ENCODE results near the gene WDR88.
"Not testable (repeated sequence)": the region's sequence is repeated elsewhere in the genome, so short reads cannot be mapped to it uniquely, and the experiment has no call there.

WDR88 gene

GRCh38 chr19:33208371-33208895 is 76.5 kb downstream of the WDR88 start:
- Histone ChIP-seq H3K9ac (ENCODE audit: low read depth in 1 of 2, low read length in 2 of 2) (no peak overlapping the region), H3K27ac (ENCODE audit: low read depth in 2 of 2, low read length in 2 of 2) (no peak overlapping the region), H3K27me3 (ENCODE audit: control insufficient read depth in 2 of 2, insufficient read depth in 2 of 2, low read length in 2 of 2) (no peaks in the 10 kb centered on the region), H3K9me3 (ENCODE audit: control insufficient read depth in 2 of 2, low read length in 2 of 2) (no peaks in the 10 kb centered on the region), H3K4me3 (ENCODE audit: low read length in 2 of 2) (no peak overlapping the region), H3K4me1 (ENCODE audit: control insufficient read depth in 2 of 2, insufficient read depth in 2 of 2, low read length in 2 of 2) (no peaks in the 10 kb centered on the region), H3K36me3 (ENCODE audit: control insufficient read depth in 2 of 2, insufficient read depth in 2 of 2, low read length in 2 of 2) (peaks cover 0 to under 1% of the 10 kb centered on the region in 2 donors)

- no peaks in the 10 kb centered on the region for H3K9me3 ChIP-seq (ENCODE audit: control insufficient read depth in 2 of 2, low read length in 2 of 2)
- H3K4me1 ChIP-seq (ENCODE audit: control insufficient read depth in 2 of 2, insufficient read depth in 2 of 2, low read length in 2 of 2) = no peaks in the 10 kb centered on the region
- H3K36me3 ChIP-seq (ENCODE audit: control insufficient read depth in 2 of 2, insufficient read depth in 2 of 2, low read length in 2 of 2) = no peaks in the 10 kb centered on the region
- H3K27ac ChIP-seq (ENCODE audit: low read depth in 2 of 2, low read length in 2 of 2) = no peak overlapping the region
- no peak overlapping the region for H3K4me3 ChIP-seq (ENCODE audit: low read length in 2 of 2)
- no peaks in the 10 kb centered on the region for H3K27me3 ChIP-seq (ENCODE audit: control insufficient read depth in 2 of 2, insufficient read depth in 2 of 2, low read length in 2 of 2)
- H3K9ac ChIP-seq (ENCODE audit: low read depth in 1 of 2, low read length in 2 of 2) = no peak overlapping the region
Measured at GRCh38 chr19:33208904-33209849, 77.3 kb downstream of the WDR88 start.

- not testable (repeated sequence) for H3K9ac ChIP-seq (ENCODE audit: low read depth in 1 of 2, low read length in 2 of 2); H3K4me3 ChIP-seq (ENCODE audit: low read length in 2 of 2); H3K27ac ChIP-seq (ENCODE audit: low read depth in 2 of 2, low read length in 2 of 2); H3K36me3 ChIP-seq (ENCODE audit: control insufficient read depth in 2 of 2, insufficient read depth in 2 of 2, low read length in 2 of 2); H3K27me3 ChIP-seq (ENCODE audit: control insufficient read depth in 2 of 2, insufficient read depth in 2 of 2, low read length in 2 of 2); H3K9me3 ChIP-seq (ENCODE audit: control insufficient read depth in 2 of 2, low read length in 2 of 2); H3K4me1 ChIP-seq (ENCODE audit: control insufficient read depth in 2 of 2, insufficient read depth in 2 of 2, low read length in 2 of 2)
Measured at GRCh38 chr19:33209850-33210230, 77.9 kb downstream of the WDR88 start.

- Histone ChIP-seq H3K9me3 (ENCODE audit: control insufficient read depth in 2 of 2, low read length in 2 of 2) (no peaks in the 10 kb centered on the region), H3K27ac (ENCODE audit: low read depth in 2 of 2, low read length in 2 of 2) (no peak overlapping the region), H3K9ac (ENCODE audit: low read depth in 1 of 2, low read length in 2 of 2) (no peak overlapping the region), H3K4me1 (ENCODE audit: control insufficient read depth in 2 of 2, insufficient read depth in 2 of 2, low read length in 2 of 2) (no peaks in the 10 kb centered on the region), H3K27me3 (ENCODE audit: control insufficient read depth in 2 of 2, insufficient read depth in 2 of 2, low read length in 2 of 2) (no peaks in the 10 kb centered on the region), H3K4me3 (ENCODE audit: low read length in 2 of 2) (no peak overlapping the region), H3K36me3 (ENCODE audit: control insufficient read depth in 2 of 2, insufficient read depth in 2 of 2, low read length in 2 of 2) (no peaks in the 10 kb centered on the region)
Measured at GRCh38 chr19:33210266-33210940, 78.5 kb downstream of the WDR88 start.

- Histone ChIP-seq H3K27me3 (ENCODE audit: control insufficient read depth in 2 of 2, insufficient read depth in 2 of 2, low read length in 2 of 2) (no peaks in the 10 kb centered on the region), H3K9ac (ENCODE audit: low read depth in 1 of 2, low read length in 2 of 2) (no peak overlapping the region), H3K9me3 (ENCODE audit: control insufficient read depth in 2 of 2, low read length in 2 of 2) (no peaks in the 10 kb centered on the region), H3K27ac (ENCODE audit: low read depth in 2 of 2, low read length in 2 of 2) (no peak overlapping the region), H3K4me1 (ENCODE audit: control insufficient read depth in 2 of 2, insufficient read depth in 2 of 2, low read length in 2 of 2) (no peaks in the 10 kb centered on the region), H3K36me3 (ENCODE audit: control insufficient read depth in 2 of 2, insufficient read depth in 2 of 2, low read length in 2 of 2) (no peaks in the 10 kb centered on the region), H3K4me3 (ENCODE audit: low read length in 2 of 2) (no peak overlapping the region)
Measured at GRCh38 chr19:33211794-33212435, 80.0 kb downstream of the WDR88 start.

GRCh38 chr19:33212436-33213172 is 80.7 kb downstream of the WDR88 start:
- H3K9me3 ChIP-seq (ENCODE audit: control insufficient read depth in 2 of 2, low read length in 2 of 2) = no peaks in the 10 kb centered on the region
- H3K4me3 ChIP-seq (ENCODE audit: low read length in 2 of 2) = no peak overlapping the region

GRCh38 chr19:33214596-33214995 is 82.7 kb downstream of the WDR88 start:
- no peaks in the 10 kb centered on the region for H3K9me3 ChIP-seq (ENCODE audit: control insufficient read depth in 2 of 2, low read length in 2 of 2)
- H3K36me3 ChIP-seq (ENCODE audit: control insufficient read depth in 2 of 2, insufficient read depth in 2 of 2, low read length in 2 of 2) = no peaks in the 10 kb centered on the region
- H3K9ac ChIP-seq (ENCODE audit: low read depth in 1 of 2, low read length in 2 of 2) = no peak overlapping the region
- no peak overlapping the region for H3K4me3 ChIP-seq (ENCODE audit: low read length in 2 of 2)
- no peaks in the 10 kb centered on the region for H3K4me1 ChIP-seq (ENCODE audit: control insufficient read depth in 2 of 2, insufficient read depth in 2 of 2, low read length in 2 of 2)
- H3K27ac ChIP-seq (ENCODE audit: low read depth in 2 of 2, low read length in 2 of 2) = no peak overlapping the region
- H3K27me3 ChIP-seq (ENCODE audit: control insufficient read depth in 2 of 2, insufficient read depth in 2 of 2, low read length in 2 of 2) = no peaks in the 10 kb centered on the region

More at GRCh38 chr19:33212436-33213172, 80.7 kb downstream of the WDR88 start:
- Histone ChIP-seq H3K4me1 (ENCODE audit: control insufficient read depth in 2 of 2, insufficient read depth in 2 of 2, low read length in 2 of 2) (no peaks in the 10 kb centered on the region), H3K27me3 (ENCODE audit: control insufficient read depth in 2 of 2, insufficient read depth in 2 of 2, low read length in 2 of 2) (no peaks in the 10 kb centered on the region), H3K9ac (ENCODE audit: low read depth in 1 of 2, low read length in 2 of 2) (no peak overlapping the region), H3K36me3 (ENCODE audit: control insufficient read depth in 2 of 2, insufficient read depth in 2 of 2, low read length in 2 of 2) (no peaks in the 10 kb centered on the region), H3K27ac (ENCODE audit: low read depth in 2 of 2, low read length in 2 of 2) (no peak overlapping the region)

GRCh38 chr19:33215438-33216197 is 83.7 kb downstream of the WDR88 start:
- Histone ChIP-seq H3K4me3 (ENCODE audit: low read length in 2 of 2) (no peak overlapping the region), H3K36me3 (ENCODE audit: control insufficient read depth in 2 of 2, insufficient read depth in 2 of 2, low read length in 2 of 2) (no peaks in the 10 kb centered on the region), H3K9ac (ENCODE audit: low read depth in 1 of 2, low read length in 2 of 2) (no peak overlapping the region), H3K4me1 (ENCODE audit: control insufficient read depth in 2 of 2, insufficient read depth in 2 of 2, low read length in 2 of 2) (no peaks in the 10 kb centered on the region), H3K27me3 (ENCODE audit: control insufficient read depth in 2 of 2, insufficient read depth in 2 of 2, low read length in 2 of 2) (no peaks in the 10 kb centered on the region), H3K27ac (ENCODE audit: low read depth in 2 of 2, low read length in 2 of 2) (no peak overlapping the region), H3K9me3 (ENCODE audit: control insufficient read depth in 2 of 2, low read length in 2 of 2) (no peaks in the 10 kb centered on the region)

GRCh38 chr19:33216198-33216830 is 84.4 kb downstream of the WDR88 start:
- peaks cover 0 to 5% of the 10 kb centered on the region in 2 donors for H3K27me3 ChIP-seq (ENCODE audit: control insufficient read depth in 2 of 2, insufficient read depth in 2 of 2, low read length in 2 of 2)
- no peak overlapping the region for H3K4me3 ChIP-seq (ENCODE audit: low read length in 2 of 2)
- no peak overlapping the region for H3K27ac ChIP-seq (ENCODE audit: low read depth in 2 of 2, low read length in 2 of 2)
- no peaks in the 10 kb centered on the region for H3K36me3 ChIP-seq (ENCODE audit: control insufficient read depth in 2 of 2, insufficient read depth in 2 of 2, low read length in 2 of 2)
- no peaks in the 10 kb centered on the region for H3K9me3 ChIP-seq (ENCODE audit: control insufficient read depth in 2 of 2, low read length in 2 of 2)
- H3K4me1 ChIP-seq (ENCODE audit: control insufficient read depth in 2 of 2, insufficient read depth in 2 of 2, low read length in 2 of 2) = no peaks in the 10 kb centered on the region
- no peak overlapping the region for H3K9ac ChIP-seq (ENCODE audit: low read depth in 1 of 2, low read length in 2 of 2)
